Kidney tubule cell (primary cell): ENCODE results near the gene GPR137.

Source experiments
- DNase-seq: peaks from one replicate; pipeline ENCODE4 v3.0.0-alpha.2; 2018; ENCODE audit warnings: low spot score

GPR137 gene

DNA sequence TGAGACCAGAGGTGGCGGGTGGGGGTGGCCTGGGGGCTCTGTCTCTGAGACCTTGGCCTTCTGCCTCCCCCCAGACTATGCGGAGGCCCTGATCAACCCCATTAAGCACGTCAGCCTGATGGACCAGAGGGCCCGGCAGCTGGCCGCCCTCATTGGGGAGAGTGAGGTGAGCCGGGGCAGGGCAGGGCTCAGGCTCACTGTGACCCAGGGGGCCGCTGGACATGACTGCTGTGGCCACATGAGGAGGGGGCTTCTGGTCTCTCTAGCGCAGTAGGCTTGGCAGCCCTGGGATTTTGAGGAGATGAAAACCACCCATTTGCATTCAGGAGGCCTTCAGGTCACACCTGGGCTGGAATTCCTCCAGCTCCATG lies 21.7 kb upstream of the GPR137 start:
- no peak for DNase-seq

DNA sequence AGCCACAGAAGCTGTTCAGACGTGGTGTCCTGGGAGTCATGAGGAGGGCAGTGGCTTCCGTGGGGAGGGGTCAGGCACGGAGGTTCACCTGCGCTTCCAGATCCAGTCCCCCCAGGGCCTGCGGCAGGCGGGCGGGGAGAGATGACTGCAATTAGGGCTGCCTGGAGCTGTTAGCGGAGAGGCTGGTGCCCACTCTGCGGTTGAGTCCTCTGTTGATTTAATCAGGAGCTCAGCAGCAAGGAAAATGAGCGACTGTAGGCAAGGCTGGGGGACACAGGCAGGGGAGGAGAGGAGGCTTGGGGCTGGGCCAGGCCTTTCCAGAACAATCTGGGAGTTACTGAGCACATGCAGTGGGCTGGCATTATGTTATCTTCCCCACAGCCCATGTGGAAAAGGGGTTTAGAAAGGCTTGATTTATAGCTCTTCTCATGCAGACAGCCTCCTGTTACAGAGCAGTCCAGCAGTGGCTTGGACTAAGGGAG lies 21.2 kb upstream of the GPR137 start:
- no peak for DNase-seq

- DNase-seq, result no peak
These were observed 20.2 kb upstream of the GPR137 start for GRCh38 chr11:64265176-64266160.

GRCh38 chr11:64266339-64266738 lies 19.3 kb upstream of the GPR137 start:
- DNase-seq, result no peak

GRCh38 chr11:64267207-64267945 lies 18.3 kb upstream of the GPR137 start:
- no peak for DNase-seq

GRCh38 chr11:64268025-64268892 lies 17.4 kb upstream of the GPR137 start:
- no peak for DNase-seq

GRCh38 chr11:64268893-64269539 lies 16.6 kb upstream of the GPR137 start:
- DNase-seq, result peak; percentile 77

DNA sequence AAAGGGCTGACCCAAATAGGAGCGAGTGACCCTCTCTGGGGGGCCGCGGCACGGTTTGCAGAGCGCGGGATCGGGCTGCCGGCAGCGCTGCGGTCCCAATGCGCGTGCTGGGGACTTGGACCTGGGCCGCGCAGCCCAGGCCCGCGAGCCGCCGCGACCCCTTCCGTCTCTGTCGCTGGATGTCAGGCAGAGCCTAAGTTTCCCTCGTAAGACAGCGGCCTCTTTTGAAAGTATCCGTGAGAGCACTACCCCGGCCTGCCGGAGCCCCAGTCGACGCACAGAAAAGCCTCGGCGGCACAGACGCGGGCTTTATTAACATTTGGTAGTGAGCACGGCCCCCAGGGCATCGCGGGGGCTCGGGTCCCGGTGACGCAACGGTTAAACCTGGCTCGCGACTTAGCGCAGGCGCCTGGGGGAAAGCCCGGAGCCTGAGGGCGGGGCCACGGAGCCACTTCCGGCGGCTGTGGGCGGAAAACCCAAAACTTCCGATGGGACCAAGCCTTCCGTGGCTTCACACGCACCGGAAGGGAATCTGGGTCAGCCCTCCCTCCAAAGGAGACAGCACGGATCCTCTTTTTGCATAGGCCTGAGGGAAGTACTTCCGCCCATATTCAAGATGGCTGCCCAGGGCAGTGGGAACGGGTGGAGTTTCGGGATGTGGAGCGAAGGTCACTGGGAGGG lies 16.0 kb upstream of the GPR137 start:
- peak; percentile 100 for DNase-seq

DNA sequence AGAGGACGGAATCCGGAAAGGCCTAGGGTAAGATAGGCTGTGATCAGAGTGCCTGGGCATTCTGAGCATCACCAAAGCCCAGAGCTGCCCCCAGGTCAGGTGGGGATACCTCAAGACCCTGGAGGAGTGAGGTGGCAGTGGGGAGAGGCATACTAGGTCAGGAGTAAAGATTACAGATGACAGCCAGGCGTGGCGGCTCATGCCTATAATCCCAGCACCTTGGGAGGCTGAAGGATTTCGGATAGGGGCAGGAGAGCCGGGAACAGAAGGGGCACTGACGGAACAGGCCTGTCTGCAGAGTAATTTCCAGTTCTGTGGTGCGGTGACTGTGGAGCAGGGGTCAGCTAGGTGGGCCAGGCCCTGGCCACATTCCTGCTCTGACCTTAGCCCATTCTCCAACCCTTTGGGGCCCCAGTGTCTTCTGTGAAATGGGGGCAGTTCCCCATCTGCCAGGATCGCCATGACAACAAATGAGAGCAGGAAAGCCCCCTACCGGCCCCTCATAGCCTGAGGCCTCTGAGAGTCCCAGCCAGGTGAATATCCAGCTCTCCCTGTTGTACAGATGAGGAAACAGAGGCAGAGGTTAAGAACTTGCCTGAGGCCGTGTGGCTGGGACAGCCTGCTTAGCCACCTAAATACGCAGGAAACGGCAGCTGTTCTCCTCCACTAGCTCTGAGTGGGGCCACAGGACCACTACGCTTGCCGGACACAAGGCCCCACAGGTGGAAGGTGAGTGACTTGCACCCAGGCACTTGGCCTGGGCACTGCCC lies 10.4 kb upstream of the GPR137 start:
- DNase-seq, result no peak

DNA sequence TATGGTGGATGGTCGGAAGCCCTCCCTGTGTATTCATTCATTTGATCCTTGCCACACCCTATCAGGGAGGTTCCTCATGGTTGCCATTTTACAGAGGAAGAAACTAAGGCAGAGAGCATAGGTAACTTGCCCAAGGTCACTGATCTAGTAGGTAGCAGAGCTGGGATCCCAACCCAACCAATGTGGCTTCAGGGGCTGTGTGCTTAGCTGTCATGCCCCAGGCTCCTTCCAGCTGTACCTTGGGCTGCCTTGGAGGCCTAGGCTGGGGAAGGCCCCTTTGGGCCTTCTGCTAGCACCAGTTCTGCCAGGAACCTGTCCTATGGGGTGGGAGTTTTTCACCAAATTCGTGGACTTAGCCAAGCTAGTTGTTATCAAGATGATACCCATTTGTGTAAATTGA lies 9.8 kb upstream of the GPR137 start:
- DNase-seq, result no peak

- no peak for DNase-seq
These were observed 8.8 kb upstream of the GPR137 start for GRCh38 chr11:64276653-64277431.

DNA sequence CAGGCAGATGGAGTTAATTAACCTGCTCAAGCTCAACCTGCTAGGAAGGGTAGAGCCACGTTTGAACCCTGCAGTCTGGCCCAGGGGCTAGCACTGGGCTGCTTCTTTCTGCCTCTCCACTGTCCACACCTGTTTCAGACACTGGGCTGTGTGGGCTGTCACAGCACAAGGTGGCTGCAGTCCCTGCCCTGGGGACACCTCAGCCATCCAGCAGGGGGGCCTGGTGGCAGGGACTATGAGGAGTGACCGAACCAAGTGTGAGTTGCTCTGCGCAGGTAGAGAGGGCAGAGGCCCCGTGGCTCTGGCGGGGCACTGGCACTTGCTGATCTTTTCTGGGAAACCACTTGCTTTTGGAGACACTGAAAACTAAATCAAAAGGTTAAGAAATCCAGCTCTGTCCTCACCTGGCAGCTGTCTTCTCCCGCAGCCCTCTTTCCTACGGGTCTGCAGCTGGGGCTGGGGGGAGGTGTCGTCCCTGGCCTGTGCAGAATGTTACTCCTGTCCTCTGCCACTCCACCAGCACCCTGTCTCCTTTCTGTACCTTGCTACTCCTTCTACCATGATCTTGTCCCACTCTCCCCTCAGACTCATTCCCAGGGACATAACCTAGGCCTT lies 7.0 kb upstream of the GPR137 start:
- DNase-seq, result no peak

DNA sequence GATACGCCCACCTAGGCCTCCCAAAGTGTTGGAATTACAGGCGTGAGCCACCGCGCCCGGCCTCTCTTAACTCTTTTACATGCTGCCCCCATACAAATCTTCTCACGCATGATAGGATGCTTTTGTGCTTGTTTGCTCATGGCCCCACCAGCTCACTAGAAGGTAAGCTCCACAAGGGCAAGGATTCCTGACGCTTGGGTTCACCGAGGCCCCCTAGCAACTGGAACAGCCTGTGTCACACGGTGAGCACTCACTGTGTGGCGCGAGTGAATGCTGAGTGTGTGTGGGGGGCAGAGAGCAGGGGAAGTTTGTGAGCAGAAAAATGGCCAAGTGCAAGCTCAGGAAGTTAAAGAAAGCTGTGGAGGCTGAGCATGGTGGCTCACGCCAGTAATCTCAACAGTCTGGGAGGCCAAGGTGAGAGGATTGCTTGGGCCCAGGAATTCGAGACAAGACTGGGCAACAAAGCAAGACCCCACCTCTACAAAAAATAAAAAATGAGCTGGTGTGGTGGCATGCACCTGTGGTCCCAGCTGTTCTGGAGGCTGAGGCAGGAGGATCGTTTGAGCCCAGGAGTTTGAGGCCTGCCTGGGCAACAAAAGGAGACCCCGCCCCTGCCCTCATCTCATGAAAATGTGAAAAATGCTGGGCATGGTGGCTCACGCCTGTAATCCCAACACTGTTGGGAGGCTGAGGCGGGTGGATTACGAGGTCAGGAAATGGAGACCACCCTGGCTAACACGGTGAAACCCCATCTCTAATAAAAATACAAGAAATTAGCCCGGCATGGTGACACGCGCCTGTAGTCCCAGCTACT lies 3.5 kb upstream of the GPR137 start:
- no peak for DNase-seq

GRCh38 chr11:64283092-64283491 lies 2.6 kb upstream of the GPR137 start:
- DNase-seq, result no peak

DNA sequence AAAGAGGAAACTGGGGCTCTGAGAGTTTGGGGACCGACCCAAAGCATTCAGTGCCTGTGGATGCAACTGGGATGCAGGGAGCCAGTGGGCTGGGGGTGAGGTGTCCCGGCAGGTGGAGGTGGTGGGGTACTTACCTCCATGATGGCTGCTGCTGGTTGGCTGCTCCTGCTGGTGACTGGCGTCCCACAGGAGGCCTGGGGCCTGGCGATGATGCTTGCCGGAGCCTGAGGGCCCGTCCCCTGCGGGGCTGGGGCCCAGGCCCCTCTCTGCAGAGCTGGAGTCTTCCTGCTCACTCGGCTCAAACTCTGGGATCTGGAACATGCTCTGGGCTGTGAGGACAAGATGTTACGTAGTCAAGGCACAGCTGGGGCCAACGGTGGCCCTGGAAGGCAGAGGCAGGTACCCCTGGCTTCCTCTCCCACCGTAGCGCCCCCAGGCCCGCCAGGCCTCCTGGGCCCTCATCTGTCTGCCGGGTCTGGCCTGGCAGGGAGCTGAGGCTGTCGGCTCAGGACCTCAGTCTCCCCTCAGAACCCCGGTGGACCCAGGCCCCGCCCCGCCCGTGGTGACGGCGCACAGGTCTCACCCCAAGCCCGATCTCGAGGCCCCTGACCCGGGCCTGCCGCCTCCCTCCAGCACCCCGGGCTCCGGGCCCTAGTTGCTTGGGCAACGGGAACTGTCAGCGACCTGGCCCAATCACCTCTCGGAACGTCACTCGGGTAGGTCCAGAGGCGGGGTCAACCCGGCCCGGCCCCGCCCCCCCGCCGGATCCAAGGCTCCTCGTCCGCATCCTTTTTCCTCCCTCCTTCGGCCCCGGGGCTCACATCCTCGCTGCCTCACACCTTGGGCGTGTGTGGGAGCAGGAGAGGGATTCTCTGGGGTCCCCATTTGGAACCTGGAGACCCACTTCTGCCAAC lies 1.3 kb upstream of the GPR137 start, which contains the start of gene BAD:
BAD (minus strand) TSS at position 618 of the 914 bp plus-strand sequence; CDS start at position 321, 297 bp downstream.
- DNase-seq, result peak; percentile 93

DNA sequence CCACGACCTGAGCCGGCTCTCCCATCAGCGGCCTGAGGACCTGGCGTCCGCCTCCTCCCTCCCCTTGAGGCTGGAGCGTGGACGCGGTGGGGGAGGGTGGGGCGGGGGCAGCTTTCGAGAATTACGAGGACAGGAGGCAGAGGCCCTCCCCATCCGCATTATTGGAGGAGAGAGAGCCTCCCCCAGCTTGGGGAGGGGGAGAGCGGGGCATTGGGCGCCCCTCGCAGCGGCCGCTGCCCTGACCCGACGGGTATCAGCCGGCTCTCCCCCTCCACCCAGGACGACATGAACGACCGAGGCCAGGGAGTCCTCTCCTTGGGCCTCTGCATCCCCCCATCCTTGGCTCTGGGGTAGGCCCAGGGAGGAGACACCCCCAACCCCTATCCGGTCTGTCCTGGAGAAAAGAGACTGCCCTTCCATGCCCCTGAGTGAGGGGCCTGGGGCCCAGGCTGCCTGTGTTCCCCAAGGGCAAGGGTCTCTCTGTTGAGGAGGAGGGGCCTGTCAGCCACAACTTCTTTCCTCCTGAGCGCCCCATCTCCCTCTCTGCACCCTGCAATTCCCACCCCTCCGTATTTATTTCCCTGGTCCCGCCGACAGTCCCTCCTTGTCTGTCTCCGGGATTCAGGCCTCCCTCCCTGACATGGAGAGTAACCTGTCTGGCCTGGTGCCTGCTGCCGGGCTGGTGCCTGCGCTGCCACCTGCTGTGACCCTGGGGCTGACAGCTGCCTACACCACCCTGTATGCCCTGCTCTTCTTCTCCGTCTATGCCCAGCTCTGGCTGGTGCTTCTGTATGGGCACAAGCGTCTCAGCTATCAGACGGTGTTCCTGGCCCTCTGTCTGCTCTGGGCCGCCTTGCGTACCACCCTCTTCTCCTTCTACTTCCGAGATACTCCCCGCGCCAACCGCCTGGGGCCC lies 495 bp downstream of the GPR137 start:
- DNase-seq, result peak; percentile 30
